ENCODE results near the gene DNMT3A. TPM values are rescaled to one million over a fixed set of nuclear protein-coding genes. Genes with fewer than 3 reads are reported as not detected.

The DNMT3A gene
- total and polyA plus RNA-seq, 2 donors (not counting 3 experiments of a cell fraction or from before 2014, with no cell fraction given): 23.3 to 71.7 TPM

- dilution Hi-C loops (cut with MboI; ENCODE audit: extremely low pct_ligation_motif_present, low sequenced_read_pairs): no loop called here
- H3K27ac ChIP-seq (ENCODE audit: insufficient read depth, low read depth, low read length): no peak overlapping the region
- no peak overlapping the region for H3K4me3 ChIP-seq (replicated peaks in 1 of 3; ENCODE audit: insufficient read depth in 1 of 3, low read depth in 1 of 3, low read length in 3 of 3)
- DNase-seq (ENCODE audit: low read depth, low spot score): no peak
- intact Hi-C loops (cut with micrococcal nuclease): no loop called here
- no peak overlapping the region for H3K4me2 ChIP-seq (ENCODE audit: insufficient read depth, low read length)
- no peaks in the 10 kb centered on the region for H3K79me2 ChIP-seq (ENCODE audit: control insufficient read depth, insufficient read depth, low read length)
- no peaks in the 10 kb centered on the region for H3K9me3 ChIP-seq (replicated peaks; ENCODE audit: control insufficient read depth, insufficient read depth, low read length)
- H3K36me3 ChIP-seq (ENCODE audit: control insufficient read depth in 2 of 2, extremely low read depth in 1 of 2, insufficient read depth in 2 of 2, low read length in 2 of 2): no peaks in the 10 kb centered on the region
- ChIA-PET CTCF (no interaction called here), POLR2A (no interaction called here)
- H3K4me1 ChIP-seq (ENCODE audit: control insufficient read depth, extremely low read depth, insufficient read depth, low read length): no peaks in the 10 kb centered on the region
- no peaks in the 10 kb centered on the region for H4K20me1 ChIP-seq (replicated peaks; ENCODE audit: control insufficient read depth, extremely low read depth, insufficient read depth, low read length)
- FAIRE-seq: no peak
- H3K9me1 ChIP-seq (replicated peaks; ENCODE audit: control insufficient read depth, extremely low read depth, insufficient read depth, low read length): no peaks in the 10 kb centered on the region
- H2AFZ ChIP-seq (ENCODE audit: low read depth, low read length): no peak overlapping the region
- H3K27me3 ChIP-seq (ENCODE audit: control insufficient read depth in 2 of 2, insufficient read depth in 2 of 2, low read length in 2 of 2): no peaks in the 10 kb centered on the region
- no TSS peak for BruUV-seq (replicated peaks)
- no peak overlapping the region for H3K9ac ChIP-seq (replicated peaks; ENCODE audit: extremely low read depth, insufficient read depth, low read length)
- TF ChIP-seq EZH2 (IDR thresholded peaks at IDR 0.05; ENCODE audit: borderline replicate concordance, low read depth, low read length, severe bottlenecking) (no peak), MYC (IDR thresholded peaks at IDR 0.05; ENCODE audit: low read depth, low read length) (no peak), POLR2A (IDR thresholded peaks at IDR 0.05; ENCODE audit: low read depth, low read length) (no peak), JUN (IDR thresholded peaks at IDR 0.05; ENCODE audit: borderline replicate concordance, insufficient read depth, insufficient read length, low read depth) (no peak), FOS (IDR thresholded peaks at IDR 0.05; ENCODE audit: borderline replicate concordance, insufficient read depth, low read length) (no peak), POLR2AphosphoS5 (IDR thresholded peaks at IDR 0.05; ENCODE audit: insufficient read depth, low read depth, low read length) (no peak)
- TF ChIP-seq, protein P1, sequence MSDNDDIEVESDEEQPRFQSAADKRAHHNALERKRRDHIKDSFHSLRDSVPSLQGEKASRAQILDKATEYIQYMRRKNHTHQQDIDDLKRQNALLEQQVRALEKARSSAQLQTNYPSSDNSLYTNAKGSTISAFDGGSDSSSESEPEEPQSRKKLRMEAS (IDR thresholded peaks at IDR 0.05; ENCODE audit: insufficient read depth, insufficient read length): no peak
These were observed 7.7 kb downstream of the DNMT3A start for GRCh38 chr2:25333981-25334380.

DNA sequence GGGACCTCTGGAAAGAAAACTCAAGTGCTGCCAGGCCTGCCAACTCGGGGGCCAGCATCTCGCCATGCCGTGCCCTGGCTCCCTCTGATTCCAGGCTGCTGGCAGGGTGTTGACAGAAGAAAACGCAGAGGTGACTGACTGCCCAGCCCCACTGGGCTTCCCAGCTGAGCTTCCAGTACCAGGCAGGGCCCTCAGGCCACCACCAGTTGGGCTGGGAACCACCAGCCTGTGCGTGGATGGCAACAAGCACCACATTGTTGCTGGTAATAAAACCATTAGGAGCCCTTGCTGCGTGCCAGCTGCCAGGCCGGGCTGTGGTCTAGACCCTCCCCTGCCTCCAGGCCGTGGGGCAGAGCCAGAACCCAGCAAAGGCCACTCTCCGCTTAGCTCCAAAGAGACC lies 9.2 kb downstream of the DNMT3A start:
- Histone ChIP-seq H3K27ac (ENCODE audit: insufficient read depth, low read depth, low read length) (no peak overlapping the region), H3K9me1 (replicated peaks; ENCODE audit: control insufficient read depth, extremely low read depth, insufficient read depth, low read length) (no peaks in the 10 kb centered on the region), H3K79me2 (ENCODE audit: control insufficient read depth, insufficient read depth, low read length) (no peaks in the 10 kb centered on the region), H4K20me1 (replicated peaks; ENCODE audit: control insufficient read depth, extremely low read depth, insufficient read depth, low read length) (no peaks in the 10 kb centered on the region), H2AFZ (ENCODE audit: low read depth, low read length) (no peak overlapping the region), H3K27me3 (ENCODE audit: control insufficient read depth in 2 of 2, insufficient read depth in 2 of 2, low read length in 2 of 2) (no peaks in the 10 kb centered on the region), H3K4me3 (replicated peaks in 1 of 3; ENCODE audit: insufficient read depth in 1 of 3, low read depth in 1 of 3, low read length in 3 of 3) (no peak overlapping the region), H3K4me2 (ENCODE audit: insufficient read depth, low read length) (no peak overlapping the region), H3K9me3 (replicated peaks; ENCODE audit: control insufficient read depth, insufficient read depth, low read length) (no peaks in the 10 kb centered on the region), H3K9ac (replicated peaks; ENCODE audit: extremely low read depth, insufficient read depth, low read length) (no peak overlapping the region), H3K4me1 (ENCODE audit: control insufficient read depth, extremely low read depth, insufficient read depth, low read length) (no peaks in the 10 kb centered on the region), H3K36me3 (ENCODE audit: control insufficient read depth in 2 of 2, extremely low read depth in 1 of 2, insufficient read depth in 2 of 2, low read length in 2 of 2) (no peaks in the 10 kb centered on the region)
- DNase-seq (ENCODE audit: low read depth, low spot score) (no peak), FAIRE-seq (no peak)
- POLR2A ChIA-PET: no interaction called here
- intact Hi-C loops (cut with micrococcal nuclease) (no loop called here), dilution Hi-C loops (cut with MboI; ENCODE audit: extremely low pct_ligation_motif_present, low sequenced_read_pairs) (no loop called here)
- no TSS peak for BruUV-seq (replicated peaks)
- TF ChIP-seq POLR2A (IDR thresholded peaks at IDR 0.05; ENCODE audit: low read depth, low read length) (no peak), EZH2 (IDR thresholded peaks at IDR 0.05; ENCODE audit: borderline replicate concordance, low read depth, low read length, severe bottlenecking) (no peak), MYC (IDR thresholded peaks at IDR 0.05; ENCODE audit: low read depth, low read length) (no peak), GATA2 (IDR thresholded peaks at IDR 0.05; ENCODE audit: insufficient read depth, insufficient read length, low read depth, low read length) (no peak), POLR2AphosphoS5 (IDR thresholded peaks at IDR 0.05; ENCODE audit: insufficient read depth, low read depth, low read length) (no peak), CTCF (IDR thresholded peaks at IDR 0.05; ENCODE audit: extremely low read depth in 1 of 2, insufficient read depth in 1 of 2, low read depth in 1 of 2, low read length in 2 of 2) (no peak), JUN (IDR thresholded peaks at IDR 0.05; ENCODE audit: borderline replicate concordance, insufficient read depth, insufficient read length, low read depth) (no peak), FOS (IDR thresholded peaks at IDR 0.05; ENCODE audit: borderline replicate concordance, insufficient read depth, low read length) (no peak)
- TF ChIP-seq, protein P1 (IDR thresholded peaks at IDR 0.05; ENCODE audit: insufficient read depth, insufficient read length): no peak
- CTCF ChIA-PET: interaction anchor here (1.2 kb wide), 1 partner anchor 9 kb away, joined by 4 read pairs; no protein-coding TSS in a partner anchor
